ENCODE data around the gene TAGAP. TPM values are rescaled to one million over a fixed set of nuclear protein-coding genes. Genes with fewer than 3 reads are reported as not detected.

The TAGAP gene
- total and polyA plus RNA-seq, 8 donors = 0.93 to 4.1 (median 2.0) TPM; not detected in 1

DNA sequence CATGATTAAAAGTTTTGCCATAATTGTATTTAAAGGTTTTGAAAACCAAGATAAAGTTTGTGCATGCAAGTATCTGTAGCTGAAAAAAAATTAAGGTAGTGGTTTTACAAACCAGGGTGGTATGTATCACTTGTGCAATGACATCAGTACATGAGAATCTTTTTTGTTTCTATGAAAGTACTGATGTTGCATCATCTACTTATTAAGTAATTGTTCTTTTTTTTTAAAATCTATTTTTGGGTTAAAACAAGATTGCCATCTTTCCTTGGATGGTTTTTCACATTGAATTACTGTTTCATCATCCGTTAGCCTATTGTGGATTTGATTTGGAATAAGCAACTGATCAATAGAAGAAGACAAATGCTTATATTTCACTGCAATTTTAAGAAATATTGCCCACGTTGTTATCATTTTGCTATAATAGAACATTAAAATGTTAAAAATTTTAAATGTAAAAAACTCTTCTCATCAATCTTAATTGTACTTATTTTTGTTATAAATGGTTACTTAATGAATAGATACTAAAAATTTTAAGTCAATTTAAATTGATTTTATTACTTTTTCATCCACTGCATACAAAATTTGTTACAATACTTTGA lies 39.8 kb upstream of the TAGAP start:
- WGBS, 5 donors = 75 to 92% (median 90%) methylated on average over 2 of the region's 2 CpGs

GRCh38 chr6:159083146-159083545 lies 38.4 kb upstream of the TAGAP start:
- 73 to 82% (median 79%) methylated on average over 2 of the region's 2 CpGs for WGBS, 5 donors
- Histone ChIP-seq H3K4me3 (no peak overlapping the region), H3K9me3 (no peaks in the 10 kb centered on the region), H3K36me3 (no peaks in the 10 kb centered on the region), H3K4me1 (peaks cover 0 to 5% (median 0%) of the 10 kb centered on the region in 4 donors), H3K27ac (no peak overlapping the region), H3K27me3 (peaks cover 0 to 6% (median 0%) of the 10 kb centered on the region in 3 donors)
- intact Hi-C loops (cut with DNase I; ENCODE audit: low total_unique reads) = no loop called here
- TF ChIP-seq POLR2A (IDR thresholded peaks at IDR 0.05) = no peak
- TF ChIP-seq, protein P1, sequence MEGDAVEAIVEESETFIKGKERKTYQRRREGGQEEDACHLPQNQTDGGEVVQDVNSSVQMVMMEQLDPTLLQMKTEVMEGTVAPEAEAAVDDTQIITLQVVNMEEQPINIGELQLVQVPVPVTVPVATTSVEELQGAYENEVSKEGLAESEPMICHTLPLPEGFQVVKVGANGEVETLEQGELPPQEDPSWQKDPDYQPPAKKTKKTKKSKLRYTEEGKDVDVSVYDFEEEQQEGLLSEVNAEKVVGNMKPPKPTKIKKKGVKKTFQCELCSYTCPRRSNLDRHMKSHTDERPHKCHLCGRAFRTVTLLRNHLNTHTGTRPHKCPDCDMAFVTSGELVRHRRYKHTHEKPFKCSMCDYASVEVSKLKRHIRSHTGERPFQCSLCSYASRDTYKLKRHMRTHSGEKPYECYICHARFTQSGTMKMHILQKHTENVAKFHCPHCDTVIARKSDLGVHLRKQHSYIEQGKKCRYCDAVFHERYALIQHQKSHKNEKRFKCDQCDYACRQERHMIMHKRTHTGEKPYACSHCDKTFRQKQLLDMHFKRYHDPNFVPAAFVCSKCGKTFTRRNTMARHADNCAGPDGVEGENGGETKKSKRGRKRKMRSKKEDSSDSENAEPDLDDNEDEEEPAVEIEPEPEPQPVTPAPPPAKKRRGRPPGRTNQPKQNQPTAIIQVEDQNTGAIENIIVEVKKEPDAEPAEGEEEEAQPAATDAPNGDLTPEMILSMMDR (IDR thresholded peaks at IDR 0.05) = no peak
- no peak for TF ChIP-seq EP300 (IDR thresholded peaks at IDR 0.05)
- no peak for TF ChIP-seq POLR2AphosphoS5 (IDR thresholded peaks at IDR 0.05)
- no peak for DNase-seq

More for the DNA sequence above, 39.8 kb upstream of the TAGAP start:
- Histone ChIP-seq H3K36me3 (no peaks in the 10 kb centered on the region), H3K27me3 (no peaks in the 10 kb centered on the region), H3K4me3 (no peak overlapping the region), H3K4me1 (peaks cover 0 to 5% (median 0%) of the 10 kb centered on the region in 4 donors), H3K9me3 (no peaks in the 10 kb centered on the region), H3K27ac (no peak overlapping the region)
- TF ChIP-seq POLR2AphosphoS5 (IDR thresholded peaks at IDR 0.05) (no peak), POLR2A (IDR thresholded peaks at IDR 0.05) (no peak), EP300 (IDR thresholded peaks at IDR 0.05) (no peak)
- TF ChIP-seq, protein P1 (IDR thresholded peaks at IDR 0.05) = no peak
- no peak for DNase-seq
- intact Hi-C loops (cut with DNase I; ENCODE audit: low total_unique reads) = no loop called here

- Histone ChIP-seq H3K27me3 (peaks cover 0 to 14% (median 0%) of the 10 kb centered on the region in 3 donors), H3K9me3 (no peaks in the 10 kb centered on the region), H3K4me1 (peaks cover 0 to 5% (median 0%) of the 10 kb centered on the region in 4 donors), H3K4me3 (no peak overlapping the region), H3K27ac (no peak overlapping the region), H3K36me3 (no peaks in the 10 kb centered on the region)
- 77 to 82% (median 79%) methylated on average over 7 of the region's 7 CpGs for WGBS, 5 donors
- intact Hi-C loops (cut with DNase I; ENCODE audit: low total_unique reads) = no loop called here
- TF ChIP-seq, protein P1 (IDR thresholded peaks at IDR 0.05) = no peak
- no peak for TF ChIP-seq POLR2A (IDR thresholded peaks at IDR 0.05)
- no peak for TF ChIP-seq POLR2AphosphoS5 (IDR thresholded peaks at IDR 0.05)
- TF ChIP-seq EP300 (IDR thresholded peaks at IDR 0.05) = no peak
- DNase-seq = no peak
These were observed 37.4 kb upstream of the TAGAP start for GRCh38 chr6:159082039-159082815.

DNA sequence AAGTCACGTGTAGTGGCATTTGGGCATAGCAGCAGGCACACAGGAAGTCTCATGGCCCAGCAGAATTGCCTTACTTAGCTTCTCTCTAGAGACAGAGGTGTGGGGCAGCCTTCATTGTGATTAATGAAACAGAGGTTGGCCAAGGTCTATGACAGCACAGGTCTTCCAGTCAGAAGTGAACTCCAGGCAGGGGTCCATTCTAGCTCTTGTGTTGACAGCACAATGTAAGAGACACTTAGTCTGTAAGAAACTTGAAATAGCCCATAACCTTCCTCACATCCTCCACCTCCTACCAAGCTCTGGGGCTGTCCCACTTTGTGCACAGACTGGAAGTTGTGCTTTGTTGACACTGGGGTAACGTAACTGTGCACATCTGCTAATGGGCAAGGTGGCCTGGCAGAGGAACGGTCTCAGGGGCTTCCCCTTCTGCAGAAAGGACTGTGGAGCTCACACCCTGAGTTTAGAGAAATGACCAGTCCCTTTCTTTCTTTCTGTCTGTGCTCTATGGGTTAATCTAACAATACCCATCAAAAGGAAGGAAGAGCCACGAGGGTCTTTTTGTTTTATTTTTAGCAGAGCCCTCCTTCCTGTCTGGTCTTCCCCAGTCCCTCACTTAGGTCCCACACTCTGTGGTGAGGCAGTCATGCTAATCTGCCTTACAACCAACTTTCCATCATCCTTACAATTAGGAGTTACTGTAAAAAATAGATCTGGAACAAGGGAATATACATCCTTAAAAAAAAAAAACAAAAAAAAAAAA lies 35.6 kb upstream of the TAGAP start:
- Histone ChIP-seq H3K36me3 (no peaks in the 10 kb centered on the region), H3K9me3 (no peaks in the 10 kb centered on the region), H3K4me3 (no peak overlapping the region), H3K4me1 (peaks cover 0 to 5% (median 0%) of the 10 kb centered on the region in 4 donors), H3K27me3 (peaks cover 0 to 22% (median 0%) of the 10 kb centered on the region in 3 donors), H3K27ac (no peak overlapping the region)
- no peak for DNase-seq
- intact Hi-C loops (cut with DNase I; ENCODE audit: low total_unique reads) = no loop called here
- WGBS, 5 donors = 49 to 60% (median 57%) methylated on average over 4 of the region's 4 CpGs
- TF ChIP-seq, protein P1 (IDR thresholded peaks at IDR 0.05) = no peak
- TF ChIP-seq POLR2AphosphoS5 (IDR thresholded peaks at IDR 0.05) (no peak), EP300 (IDR thresholded peaks at IDR 0.05) (no peak), POLR2A (IDR thresholded peaks at IDR 0.05) (no peak)

Measured in stomach (tissue), 9 donors.